ENCODE data around the gene TIAM1.

TIAM1 gene, protein sequence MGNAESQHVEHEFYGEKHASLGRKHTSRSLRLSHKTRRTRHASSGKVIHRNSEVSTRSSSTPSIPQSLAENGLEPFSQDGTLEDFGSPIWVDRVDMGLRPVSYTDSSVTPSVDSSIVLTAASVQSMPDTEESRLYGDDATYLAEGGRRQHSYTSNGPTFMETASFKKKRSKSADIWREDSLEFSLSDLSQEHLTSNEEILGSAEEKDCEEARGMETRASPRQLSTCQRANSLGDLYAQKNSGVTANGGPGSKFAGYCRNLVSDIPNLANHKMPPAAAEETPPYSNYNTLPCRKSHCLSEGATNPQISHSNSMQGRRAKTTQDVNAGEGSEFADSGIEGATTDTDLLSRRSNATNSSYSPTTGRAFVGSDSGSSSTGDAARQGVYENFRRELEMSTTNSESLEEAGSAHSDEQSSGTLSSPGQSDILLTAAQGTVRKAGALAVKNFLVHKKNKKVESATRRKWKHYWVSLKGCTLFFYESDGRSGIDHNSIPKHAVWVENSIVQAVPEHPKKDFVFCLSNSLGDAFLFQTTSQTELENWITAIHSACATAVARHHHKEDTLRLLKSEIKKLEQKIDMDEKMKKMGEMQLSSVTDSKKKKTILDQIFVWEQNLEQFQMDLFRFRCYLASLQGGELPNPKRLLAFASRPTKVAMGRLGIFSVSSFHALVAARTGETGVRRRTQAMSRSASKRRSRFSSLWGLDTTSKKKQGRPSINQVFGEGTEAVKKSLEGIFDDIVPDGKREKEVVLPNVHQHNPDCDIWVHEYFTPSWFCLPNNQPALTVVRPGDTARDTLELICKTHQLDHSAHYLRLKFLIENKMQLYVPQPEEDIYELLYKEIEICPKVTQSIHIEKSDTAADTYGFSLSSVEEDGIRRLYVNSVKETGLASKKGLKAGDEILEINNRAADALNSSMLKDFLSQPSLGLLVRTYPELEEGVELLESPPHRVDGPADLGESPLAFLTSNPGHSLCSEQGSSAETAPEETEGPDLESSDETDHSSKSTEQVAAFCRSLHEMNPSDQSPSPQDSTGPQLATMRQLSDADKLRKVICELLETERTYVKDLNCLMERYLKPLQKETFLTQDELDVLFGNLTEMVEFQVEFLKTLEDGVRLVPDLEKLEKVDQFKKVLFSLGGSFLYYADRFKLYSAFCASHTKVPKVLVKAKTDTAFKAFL (N-terminal part only)

DNA sequence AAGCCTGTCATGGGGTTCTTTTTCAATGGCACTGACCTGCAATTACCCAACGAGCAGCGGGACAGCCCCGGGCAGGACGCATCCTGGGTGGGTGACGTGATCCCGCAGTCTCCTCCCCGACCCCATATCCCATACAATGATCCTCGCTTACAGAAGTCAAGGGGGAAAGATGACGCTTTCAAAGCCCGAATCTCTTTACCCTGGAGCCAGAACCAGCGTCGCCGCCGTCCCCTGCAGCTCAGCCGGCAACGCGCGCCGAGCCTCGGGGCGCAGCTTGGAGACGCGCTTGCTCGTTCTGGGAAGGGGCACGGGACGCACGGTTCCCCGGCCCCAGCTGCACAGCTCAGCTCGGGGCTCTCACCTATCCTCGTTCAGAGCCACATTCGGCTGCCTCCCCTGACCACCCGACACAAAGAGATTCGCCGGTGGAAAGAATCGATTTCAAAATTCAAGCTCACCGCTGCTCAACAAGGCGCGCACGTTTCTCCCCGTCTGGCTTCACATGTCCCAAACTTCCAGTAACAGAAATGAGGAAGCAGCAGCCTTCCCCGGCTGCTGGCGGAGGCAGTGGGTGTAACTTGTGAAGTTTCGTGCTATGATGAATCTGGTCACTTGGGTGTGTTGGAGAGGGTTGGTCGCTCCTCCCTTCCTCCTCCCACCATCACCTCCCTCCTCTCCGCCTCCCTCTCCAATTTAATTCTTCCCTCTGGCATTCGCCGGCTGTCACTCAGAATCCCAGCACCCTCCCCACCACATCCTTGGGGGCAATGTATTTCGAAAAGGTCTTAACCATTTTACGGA, at the start of gene TIAM1:
TIAM1 (minus strand) TSS at position 582 of the 801 bp plus-strand sequence. CDS start 77,289 bp downstream, outside the sequence.
- FAIRE-seq: no peak

DNA sequence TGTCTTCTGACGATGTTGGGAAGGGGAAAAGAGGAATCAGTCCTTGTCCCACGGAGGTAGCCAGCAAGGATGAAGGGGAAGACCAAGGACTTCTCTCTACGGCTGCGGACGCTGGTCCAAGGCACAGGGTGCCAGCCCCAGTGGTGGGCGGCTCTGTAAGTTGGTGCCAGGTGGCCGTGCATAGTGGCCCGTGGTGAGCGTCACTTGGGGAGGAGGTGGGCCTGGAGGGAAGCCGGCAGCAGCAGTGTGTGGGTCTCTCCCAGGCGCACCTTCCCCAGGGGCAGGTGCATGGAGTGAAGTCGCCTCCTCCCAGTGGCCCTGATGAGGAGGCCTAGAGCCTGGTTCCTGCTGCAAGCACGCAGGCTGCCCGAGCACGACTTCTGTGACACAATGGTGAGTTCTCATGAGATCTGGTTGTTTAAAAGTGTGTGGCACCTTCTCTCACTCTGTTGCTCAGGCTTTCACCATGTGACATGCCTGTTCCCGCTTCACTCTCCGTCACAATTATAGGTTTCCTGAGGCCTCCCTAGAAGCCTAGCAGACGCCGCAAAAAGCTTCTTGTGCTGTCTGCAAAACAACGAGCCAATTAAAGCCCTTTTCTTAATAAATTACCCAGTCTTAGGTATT, 43.6 kb upstream of the TIAM1 start:
- FAIRE-seq: no peak

DNA sequence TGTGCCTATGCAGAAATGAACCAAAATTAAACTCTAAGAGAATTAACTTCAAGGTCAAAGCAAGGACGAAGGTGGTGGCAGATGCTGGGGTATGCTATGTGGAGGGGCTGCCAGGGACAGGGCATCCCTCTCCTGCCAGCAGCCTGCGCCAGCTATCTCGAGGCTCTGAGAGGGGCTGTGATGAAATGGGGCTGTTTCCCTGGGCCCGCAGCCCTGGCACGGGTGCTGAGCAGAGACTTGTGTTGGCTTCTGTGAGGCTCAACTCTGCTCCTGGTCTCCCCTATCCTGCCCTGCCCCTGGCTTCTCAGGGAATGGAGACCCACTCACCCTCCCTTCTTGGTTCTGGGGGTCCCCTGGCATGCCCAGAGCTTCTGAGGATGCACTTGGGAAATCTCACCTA, 41.9 kb upstream of the TIAM1 start:
- FAIRE-seq: no peak

DNA sequence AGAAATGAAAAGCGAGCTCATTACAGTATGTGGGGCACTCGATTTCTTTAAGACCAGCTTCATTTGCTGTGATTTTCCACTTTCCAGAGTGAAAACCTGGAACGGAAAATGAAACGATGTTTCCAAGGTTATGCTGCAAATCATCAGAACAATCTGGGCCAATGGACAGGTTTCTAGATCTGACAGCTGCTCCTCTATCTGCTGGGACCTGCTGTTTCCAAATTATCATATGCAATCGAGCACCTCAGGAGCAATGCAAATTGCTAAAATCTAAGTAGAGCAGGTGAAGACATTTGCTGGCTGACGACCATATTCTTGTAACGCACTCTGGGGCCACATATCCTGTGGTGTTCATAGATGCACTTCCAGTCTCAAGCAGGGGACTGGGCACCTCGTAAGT, 39.7 kb upstream of the TIAM1 start:
- no peak for FAIRE-seq

DNA sequence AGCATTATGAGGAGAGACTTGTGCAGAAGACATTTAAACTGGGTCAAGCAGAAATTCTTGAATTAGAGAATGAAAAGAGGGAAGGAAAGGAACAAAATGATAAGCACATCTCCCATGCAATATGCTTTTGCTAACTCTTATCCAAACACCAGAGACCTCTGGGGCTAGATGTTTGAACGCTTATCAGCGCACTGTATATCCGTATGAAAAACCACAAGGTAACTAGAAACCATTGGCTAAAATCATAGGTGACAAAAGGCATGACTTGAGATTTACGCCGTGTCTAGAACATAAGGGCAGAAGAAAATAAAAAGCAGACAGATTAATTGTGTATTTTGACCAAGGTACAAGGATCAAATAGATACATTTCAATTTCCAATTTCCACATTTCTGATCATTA, 38.0 kb upstream of the TIAM1 start:
- no peak for FAIRE-seq

DNA sequence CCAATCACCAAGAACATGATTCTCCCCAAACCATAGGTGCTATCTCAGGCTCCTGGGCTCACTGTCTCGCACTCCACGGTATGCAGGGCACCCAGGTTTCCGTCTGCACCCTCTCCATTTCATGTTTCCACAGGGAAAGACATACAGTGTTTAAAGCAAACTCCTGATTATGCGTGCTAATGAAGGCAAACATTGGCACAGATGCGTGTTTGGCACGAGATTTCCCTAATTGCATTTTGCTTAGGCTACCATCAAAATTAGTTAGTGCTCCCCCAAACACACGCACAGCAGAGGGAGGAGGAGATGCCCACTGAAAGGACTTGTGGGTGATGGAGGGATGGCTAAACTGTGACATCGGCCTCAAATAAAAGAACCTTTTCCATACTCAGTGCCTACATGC, 32.2 kb upstream of the TIAM1 start:
- FAIRE-seq: no peak

DNA sequence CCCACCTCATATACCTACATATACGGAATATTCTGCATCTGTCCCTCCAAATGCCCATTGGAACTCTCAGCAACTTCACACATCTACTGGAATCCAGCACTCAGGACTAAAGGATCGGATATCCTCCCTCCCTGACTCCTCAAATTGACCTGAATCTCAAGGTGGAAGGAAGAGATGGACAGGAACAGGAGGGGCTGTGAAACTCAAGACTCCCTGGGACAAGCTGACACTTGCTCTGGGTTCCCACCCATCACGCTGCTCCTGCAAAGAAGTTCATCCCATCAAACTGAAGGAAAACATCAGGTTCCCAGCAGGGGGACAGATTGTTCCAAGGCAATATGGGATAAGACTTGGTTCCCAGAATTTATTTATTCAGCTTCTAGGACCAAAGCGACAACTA, 30.3 kb upstream of the TIAM1 start:
- no peak for FAIRE-seq

DNA sequence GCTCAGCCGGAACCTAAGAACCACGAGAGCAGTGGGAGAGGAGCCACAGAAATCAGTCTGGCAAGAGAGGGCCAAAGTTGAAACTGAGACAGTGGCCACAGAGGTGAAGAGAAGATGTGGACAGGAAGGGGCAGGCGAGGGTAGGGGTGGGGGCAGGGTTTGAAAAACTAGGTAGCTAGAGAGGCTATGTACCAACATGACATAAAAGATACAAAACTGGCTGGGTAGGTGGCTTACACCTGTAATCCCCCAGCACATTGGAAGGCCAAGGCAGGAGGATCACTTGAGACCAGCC, 28.4 kb upstream of the TIAM1 start:
- no peak for FAIRE-seq

DNA sequence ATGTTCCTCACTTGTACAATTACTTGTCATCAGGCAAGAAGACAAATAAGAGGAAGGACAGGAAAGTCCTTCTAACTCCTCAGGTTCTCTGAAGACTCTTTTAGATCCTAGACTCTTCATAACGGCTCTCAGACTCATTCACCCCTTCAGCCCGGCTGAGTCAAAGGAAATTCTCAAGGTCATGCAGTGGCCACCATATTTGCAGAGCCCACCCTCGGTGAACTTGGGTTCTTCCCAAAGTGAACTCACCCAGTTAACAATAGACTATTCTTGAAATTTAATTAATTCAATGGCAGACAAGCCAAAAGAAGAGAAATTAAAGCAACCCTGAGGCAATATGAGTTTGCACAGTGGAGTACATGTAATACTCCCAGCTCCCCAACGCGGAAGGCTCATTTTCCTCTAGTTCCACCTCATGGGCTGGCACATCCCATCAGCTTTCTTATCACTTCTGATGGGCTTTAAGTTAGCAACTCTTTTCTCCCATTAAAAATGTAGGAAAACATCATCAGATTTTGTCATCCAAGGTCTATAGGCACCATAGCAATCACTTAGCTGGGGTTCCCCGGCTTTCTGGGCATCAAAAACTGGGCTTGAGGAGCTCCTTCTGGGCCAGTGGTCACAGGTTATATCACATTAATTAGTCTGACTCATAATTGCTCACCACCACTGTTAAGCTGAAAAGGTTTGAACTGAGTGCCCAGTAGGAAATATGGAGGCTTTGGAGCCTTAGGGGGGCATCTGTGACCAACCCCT, 27.8 kb upstream of the TIAM1 start:
- FAIRE-seq: no peak

DNA sequence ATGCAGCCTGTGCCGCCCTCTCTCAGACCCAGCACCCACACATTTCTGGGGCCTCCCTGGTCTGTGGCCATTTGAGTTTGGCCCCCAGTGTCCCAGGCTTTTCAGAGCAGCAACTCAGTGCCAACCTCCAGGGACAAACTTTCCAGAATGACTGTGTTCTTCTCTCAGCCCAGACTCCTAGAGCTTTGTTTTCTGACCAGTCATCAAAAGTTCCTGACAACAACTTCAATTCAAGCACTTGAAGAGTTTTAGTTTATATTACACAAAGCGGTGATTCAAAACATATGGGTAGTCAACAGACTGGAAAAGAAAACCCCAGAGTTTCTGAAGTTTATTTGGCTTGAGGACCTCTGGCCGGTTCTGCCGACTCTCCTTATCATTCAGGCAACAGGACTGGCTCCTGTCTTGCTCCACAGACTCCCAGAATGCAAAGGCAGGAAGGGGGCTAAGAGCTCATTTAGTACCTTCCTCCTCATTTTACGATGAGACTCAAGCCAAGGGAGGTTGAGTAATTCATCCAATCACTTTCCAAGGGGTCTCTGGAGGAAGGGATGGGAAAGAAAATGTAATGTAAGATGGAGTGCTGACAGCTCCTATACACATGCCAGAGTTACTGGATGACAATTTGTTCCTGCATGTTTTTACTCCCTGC, 27.0 kb upstream of the TIAM1 start:
- no peak for FAIRE-seq

DNA sequence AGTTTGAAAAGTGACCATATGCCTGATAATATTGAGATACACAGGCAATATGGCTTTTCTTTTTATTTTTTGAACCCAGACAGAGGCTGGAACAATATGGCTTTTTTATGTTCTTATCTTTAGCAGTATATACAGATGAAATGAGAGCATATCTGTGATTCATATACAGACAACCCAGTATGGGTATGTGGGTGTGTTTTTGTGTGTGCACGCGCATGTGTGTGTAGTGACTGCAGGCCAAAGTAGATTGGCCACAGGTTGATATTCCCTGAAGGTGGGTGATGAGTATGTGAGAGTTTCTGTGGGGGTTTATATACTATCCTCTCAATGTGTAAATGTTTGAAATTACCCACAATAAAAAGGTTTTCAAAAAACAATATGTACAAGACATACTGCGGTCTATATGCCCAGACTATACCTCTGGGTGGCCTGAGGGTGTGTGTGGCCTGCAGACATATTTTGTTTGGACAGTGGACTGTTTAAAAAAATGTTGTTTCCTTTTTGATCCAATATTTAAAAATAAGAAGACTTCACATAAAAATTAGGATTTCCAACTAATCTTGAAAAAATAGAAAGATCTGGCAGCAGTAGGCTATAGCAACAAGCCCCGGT, 26.3 kb upstream of the TIAM1 start:
- no peak for FAIRE-seq

DNA sequence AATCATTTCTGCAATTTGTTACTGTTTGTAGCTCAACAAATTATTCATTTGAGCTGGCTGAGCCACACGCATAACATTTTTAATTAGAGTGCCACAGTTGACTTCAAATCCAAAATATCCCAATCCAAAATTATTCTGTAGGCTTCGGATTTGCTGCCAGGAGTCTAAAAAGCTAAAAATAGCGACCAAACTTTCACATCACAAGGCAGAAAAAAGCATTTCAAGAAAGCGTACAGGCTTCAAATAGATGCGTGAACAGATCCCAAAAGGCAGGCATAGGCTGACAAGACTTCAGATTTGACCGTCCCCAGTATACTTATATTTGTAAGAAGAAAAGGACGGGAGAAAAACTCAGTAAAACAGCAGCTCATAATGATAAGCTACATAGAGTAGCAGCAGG, 24.3 kb upstream of the TIAM1 start:
- FAIRE-seq: no peak

DNA sequence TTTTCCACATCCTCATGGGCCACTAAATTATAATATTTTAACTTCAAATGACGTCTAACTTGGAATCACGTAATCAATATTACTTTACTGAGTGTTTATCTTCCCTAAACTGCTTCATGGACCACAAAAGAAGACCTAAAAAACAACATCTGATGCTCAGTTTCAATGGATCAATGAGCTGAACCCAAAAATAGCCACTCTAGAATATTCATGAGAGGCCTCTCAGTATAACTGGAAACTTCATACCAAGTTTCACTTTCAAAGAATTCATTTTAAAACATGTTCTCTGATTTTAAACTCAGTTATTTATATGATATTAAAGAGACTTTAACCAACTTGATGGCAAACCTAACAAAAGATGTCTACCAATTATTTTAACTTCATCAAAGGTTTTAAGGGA, 23.7 kb upstream of the TIAM1 start:
- FAIRE-seq: no peak

DNA sequence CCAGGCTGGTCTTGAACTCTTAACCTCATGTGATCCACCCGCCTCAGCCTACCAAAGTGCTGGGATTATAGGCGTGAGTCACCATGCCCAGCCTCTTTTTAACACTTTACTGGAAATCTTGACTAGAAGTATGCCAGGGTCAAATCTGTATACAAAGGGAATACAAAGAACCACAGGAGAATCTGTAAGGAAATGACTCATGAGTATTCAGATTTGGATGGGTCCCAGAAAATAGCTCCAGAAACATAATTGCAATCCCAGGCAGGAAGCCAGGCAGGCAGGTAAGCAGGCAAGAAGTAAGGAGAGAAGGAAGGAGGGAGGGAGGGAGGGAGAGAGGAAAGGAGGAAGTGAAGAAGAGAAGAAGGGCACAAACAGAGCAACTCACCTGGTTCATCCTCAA, 22.8 kb upstream of the TIAM1 start:
- FAIRE-seq: no peak

DNA sequence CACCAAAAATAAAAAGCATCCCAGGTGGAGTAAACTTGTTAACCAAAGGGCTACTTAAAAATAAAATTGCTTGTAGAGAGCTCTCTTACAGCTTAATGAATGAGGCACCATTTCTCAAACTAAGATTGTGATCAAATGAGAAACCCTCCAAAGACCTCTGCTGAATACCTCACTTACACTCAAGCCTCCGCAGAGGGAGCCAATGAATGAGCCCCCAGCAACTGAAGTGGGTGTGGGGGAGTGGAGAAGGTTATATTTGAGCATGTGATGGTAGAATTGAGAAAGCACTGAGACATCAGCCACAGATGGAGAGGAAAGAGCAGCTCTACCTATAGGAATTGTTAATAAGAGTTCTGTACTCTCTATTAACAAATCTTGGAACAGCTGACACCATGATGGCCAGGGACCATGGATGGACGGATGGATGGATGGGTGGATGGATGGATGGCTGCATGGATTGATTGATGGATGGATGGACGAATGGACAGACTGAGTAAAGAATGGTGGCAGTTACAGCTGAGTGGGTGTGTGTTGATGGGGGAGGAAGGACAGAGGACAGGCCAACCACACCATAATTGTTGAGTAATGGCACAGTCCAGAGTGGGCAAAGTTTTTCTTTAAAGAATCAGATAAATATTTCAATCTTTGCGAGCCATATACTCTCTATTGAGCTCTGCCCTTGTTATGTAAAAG, 20.3 kb upstream of the TIAM1 start:
- FAIRE-seq: no peak

DNA sequence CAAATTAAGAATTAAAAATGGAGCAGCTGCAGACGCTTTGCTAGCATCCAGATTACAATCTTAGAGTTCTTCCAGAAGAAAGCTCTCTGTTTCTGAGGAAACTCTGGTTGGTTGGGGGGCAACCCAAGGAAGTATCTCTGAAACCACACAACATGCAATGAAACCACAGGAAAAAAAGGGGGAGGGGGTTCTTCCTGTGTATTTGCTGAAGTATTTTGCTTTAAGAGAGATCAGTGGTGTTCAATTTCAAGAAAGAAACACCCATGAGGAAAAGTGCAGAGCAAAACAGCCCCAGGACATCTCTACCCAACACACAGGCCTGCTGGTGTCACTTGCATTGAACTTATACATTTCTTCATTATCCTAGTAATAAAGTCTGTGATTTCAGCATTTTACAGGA, 19.7 kb upstream of the TIAM1 start:
- no peak for FAIRE-seq

DNA sequence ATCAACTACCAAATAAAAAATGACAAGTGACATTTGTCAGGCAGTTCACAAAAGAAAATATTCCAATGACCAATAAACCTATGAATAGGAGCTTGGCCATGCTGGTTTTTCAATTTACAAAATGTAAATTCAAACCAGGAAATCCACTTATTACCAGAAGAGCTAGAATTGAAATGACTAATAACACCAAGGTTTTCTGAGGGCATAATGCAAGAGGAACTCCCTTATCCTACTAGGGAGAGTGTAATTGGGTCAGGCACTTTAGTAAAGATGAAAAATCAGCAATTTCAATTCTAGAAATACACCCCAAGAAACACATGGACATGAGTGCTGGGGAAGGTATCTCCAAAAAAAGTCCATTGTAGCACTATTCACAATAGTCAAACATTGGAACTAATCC, 16.7 kb upstream of the TIAM1 start:
- FAIRE-seq: no peak

DNA sequence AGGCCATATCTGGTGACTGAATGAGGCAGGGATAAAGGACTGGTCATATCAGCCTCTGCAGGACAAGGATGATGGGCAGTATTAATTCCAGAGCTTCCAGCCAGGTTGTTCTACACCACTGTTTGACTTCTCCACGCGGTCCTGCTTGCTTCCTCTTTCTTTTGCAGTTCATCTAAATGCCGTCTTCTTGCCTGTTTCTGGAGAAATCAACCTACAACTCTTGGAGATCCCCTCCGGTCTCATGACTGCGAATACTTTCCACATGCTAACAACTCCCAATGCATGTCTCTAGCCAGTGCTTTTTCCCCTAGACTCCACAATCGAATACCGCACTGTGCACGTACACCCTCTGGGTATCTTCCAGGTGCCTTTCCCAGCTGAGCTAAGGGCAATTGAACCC, 14.1 kb upstream of the TIAM1 start:
- no peak for FAIRE-seq

DNA sequence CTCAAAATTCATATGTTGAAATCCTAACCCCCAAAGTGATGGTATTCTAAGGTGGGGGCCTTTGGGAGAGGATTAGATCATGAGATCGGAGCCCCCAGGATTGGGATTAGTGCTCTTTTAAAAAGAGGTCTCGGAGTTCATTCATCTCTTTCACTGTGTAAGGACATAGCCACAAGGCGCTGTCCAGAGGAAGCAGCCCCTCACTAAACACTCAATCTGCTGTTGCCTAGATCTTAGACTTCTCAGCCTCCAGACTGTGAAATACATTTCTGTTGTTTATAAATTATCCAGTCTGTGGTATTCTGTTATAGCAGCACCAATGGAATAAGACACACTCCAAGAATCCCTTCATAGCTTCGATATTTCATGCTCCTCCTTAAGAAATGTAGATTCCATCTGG, 12.4 kb upstream of the TIAM1 start:
- FAIRE-seq: no peak

Data from endometrium (tissue), 2 donors.